NCI-H1694 (cell line): Measurements from ENCODE around the gene ZNF354B.
A peak's percentile ranks its signal among the peaks of the same experiment; 100 is the strongest.
"Not testable (repeated sequence)": the region's sequence is repeated elsewhere in the genome, so short reads cannot be mapped to it uniquely, and the experiment has no call there.

ENCODE experiments used
- DNase-seq: peaks from one replicate; lab custom pipeline; 2025; lab: John Stamatoyannopoulos, UW

ZNF354B gene

DNA sequence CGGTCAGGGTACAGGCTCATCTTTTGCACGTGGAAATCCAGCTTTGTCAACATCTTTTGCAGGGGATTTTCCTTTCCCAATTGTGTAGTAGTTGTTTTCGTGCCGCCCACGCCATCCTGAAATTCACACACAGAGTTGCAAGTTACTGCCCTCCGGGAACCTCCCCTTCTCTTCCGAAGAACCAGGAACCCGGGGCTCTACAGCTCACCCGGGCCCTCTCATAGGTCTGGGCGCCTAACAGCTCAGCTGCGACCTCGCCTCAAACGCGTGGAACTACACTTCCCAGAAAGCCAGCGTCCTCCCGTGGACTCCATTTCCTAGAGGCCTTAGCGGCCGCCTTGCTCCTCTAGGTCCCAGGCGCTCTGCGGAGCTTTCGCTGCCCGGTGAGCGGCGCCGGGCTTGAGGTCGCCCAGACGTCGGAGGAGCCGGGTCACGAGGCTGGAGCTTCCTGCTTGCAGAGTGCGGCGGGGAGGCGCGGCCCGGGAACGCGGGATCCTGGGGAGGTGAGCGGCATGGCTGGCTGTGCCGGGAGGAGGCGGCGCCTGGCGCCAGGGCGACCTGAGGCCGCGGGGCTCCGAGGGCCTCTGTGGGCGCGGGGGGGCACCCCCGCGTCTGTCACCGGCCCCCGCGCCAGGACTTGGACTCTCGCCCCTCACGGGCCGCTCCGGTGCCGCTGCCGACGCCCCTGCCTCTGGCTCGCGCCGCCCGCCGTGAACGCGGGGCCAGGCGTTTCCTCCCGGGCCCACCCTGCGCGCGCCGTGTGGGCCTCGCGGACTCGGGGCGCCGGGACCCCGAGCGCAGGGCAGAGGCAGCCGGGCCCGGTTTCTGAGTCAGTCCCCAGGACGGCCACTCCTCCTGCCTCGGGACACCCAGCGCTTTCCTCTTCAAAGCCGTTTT is at the start of gene ZNF354B:
ZNF354B (plus strand) TSS at position 329 of the 897 bp plus-strand sequence. CDS start 1,095 bp downstream, outside the sequence.
- DNase-seq: peak; percentile 74

DNA sequence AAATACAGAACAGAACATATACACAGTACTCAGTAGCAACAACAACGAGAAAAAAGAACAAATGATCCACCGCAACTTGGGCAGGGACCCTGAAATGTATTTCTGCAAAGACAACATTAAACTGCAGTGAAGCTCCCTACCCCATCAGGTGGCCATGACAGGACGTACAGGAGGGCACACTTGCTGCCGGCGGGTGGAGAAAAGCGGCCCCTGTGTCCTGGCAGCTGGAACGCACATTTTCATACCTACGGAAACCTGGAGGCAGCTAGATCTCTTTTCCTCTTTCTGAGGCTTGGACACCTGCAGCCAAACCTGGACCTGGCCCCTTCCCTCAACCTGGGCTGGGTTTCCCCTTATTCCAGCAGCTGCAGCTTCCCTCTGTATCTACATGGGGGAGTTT is 42.2 kb upstream of the ZNF354B start:
- no peak for DNase-seq

DNA sequence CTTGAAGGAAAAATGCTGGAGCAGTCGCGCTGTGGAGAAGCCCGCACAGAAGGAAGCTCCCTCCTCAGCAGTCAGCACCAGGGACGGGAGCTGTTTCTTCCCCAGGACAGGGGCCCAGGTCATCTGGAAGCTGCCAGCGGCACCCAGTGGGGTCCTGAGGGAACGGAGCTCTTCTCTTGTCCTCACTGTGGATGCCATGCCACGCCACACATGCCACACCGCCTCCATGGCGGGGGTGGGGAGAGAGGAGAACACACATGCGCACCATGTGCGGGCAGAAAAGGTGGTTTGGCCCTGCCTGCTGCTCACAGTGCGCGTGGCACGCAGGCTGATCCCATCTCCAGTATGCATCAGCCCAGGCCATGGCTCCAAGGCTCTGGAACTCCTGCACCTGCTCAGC is 41.7 kb upstream of the ZNF354B start:
- no peak for DNase-seq

DNA sequence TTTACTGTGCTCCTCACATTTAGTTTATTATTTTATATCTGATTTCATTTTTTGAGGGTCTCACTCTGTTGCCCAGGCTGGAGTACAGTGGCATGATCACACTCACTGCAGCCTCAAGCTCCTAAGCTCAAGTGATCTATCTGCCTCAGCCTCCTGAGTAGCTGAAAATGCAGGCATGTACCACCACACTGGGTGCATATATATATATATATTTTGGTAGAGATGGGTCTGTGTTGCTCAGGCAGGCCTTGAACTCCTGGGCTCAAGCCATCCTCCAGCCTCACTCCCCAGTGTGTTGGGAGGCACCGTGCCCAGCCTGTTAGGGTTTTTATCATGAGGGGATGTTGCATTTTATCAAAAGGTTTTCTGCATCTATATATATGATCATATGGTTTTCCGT is 39.8 kb upstream of the ZNF354B start:
- DNase-seq: no peak

DNA sequence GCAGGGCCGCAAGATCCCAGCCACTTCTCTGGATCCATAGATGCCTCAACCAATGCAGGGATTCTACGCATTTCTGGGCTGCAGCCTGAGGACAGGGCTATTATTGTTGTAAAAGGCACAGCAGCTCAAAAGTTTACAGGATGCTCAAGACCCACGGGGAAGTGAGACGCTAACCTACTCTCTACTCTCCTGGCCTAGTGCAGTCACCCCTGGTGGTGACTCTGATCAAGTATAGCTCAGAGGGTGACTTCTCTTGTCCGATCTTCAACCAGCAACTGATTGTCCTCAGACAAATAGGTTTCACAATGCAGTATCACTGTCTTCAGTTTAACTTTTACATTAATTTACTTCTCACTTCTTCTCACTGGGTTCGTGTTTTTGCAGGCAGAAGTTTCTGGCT is 34.3 kb upstream of the ZNF354B start:
- DNase-seq: no peak

DNA sequence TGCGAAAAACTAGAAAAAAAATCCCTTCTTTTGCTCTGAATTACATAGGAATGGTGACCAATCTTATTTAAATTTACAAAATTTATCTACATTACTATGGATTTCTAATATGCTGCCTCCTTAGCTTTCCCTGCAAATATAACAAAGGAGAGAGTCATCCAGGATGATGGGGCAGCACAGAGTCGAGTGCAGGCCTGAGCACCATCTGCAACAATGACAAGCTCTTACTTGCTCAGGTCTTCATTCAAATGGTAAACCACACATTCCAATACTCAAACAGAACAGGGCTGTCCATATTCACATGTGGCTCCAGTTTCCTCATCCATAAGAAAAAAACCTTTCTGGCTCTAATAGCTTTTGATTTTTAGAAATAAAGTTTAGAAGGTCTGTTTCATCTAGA is 33.5 kb upstream of the ZNF354B start:
- DNase-seq: no peak

DNA sequence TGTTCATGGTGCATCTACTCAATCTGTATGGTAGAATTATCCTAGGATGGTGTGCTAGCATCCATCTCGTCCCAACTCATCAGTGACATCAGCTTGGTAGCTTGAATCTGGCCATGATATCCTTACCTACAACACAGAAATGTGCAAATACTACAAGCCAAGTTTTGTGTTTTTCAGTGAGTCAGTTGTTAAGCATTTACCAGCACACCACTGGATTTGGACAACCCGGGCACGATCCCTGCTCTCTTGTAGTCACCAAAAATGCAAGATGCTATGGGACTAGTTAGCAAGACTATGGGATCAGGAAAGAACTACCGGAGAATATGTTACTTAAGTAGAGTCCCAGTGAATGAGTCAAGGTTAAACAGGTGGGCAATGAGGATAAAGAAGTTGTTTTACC is 32.1 kb upstream of the ZNF354B start:
- no peak for DNase-seq

DNA sequence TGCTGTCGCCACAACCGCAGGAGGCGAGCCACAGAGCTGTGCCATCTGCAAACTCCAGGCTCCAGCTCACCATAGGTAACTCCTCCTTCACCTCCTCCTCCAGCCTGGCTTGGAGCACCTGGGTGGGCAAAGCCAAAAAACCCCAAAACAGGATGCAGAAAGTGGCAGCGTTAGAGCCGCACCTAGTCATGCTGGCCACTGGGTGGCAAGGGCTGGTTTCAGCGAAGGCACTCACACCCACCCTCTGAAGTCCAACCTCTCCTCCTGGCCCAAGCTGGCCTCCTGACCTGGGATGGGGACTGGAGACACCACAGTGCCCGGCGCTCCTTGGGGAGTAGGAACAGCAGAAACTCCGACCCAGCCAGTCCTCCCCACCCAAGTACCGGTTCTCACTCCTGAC is 28.7 kb upstream of the ZNF354B start:
- no peak for DNase-seq

DNA sequence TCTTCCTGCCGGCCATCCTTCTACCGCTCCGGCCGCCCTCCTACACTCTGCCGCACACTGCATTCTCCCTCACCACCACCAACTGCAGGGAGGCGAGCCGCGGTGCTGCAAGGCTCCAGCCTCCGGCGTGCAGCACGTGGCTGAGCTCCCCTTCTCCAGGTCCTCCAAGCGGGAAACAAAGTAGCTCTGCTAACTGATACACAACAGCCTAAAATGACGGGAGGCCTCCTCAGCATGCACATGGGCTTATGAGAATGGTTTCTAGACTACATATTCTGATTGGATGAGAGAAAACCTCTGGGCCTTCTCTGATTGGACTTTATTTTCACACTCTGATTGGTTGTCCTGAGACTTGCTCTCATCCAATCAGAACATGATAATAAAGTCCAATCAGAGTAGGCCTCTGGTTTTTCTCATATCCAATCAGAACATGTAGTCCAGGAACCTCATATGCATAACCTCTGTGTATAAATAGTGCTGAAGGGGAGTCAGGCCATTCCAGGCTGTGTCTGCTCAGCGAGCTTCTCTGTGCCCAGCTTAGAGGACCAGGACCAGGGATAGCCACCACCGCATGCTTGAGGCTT is 27.0 kb upstream of the ZNF354B start:
- DNase-seq: no peak

DNA sequence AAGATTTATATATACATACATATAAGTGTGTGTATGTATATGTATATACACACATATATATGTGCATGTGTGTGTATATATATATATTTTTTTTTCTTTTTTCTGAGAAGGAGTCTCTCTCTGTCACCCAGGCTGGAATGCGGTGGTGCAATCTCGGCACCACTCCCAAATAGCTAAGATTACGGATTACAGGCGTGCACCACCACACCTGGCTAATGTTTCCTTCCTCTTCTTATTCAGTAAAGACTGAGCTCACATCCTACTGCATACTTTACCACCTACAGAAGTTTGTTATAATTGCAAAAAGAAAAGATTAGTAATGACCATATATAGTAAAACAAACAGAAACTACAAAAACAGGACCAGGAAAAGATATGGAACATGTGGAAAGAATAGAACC is 23.1 kb upstream of the ZNF354B start:
- no peak for DNase-seq

DNA sequence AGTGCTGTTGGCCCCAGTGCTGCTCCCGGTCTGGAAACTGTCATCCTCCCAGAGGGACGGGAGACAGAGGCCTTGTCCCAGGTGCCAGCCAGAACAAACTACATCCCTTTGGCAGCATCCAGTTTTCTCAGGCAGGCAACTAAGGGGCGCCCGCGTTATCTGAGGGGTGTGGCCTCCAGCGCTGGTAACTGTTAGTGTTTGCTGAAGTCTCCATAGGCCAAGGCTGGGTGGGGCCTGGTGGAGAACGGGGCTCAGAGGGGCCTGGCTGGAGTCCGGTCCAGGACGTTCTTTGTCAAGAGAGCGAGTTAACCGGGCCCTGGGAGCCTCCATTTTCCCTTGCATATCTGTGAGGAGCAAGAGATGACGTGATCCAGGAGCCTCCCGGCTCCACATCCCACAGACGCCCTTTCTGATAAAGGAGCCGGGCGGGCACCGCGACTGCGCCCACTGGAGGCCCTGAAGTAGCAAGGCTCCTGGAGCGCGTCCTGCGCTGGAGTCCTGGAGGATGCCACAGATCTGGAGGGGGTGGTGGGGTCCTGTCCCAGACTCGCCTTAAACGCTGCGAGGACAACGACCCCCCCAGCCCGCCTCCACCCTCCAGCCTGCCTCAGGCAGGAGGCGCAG is 20.9 kb upstream of the ZNF354B start:
- not testable (repeated sequence) for DNase-seq

DNA sequence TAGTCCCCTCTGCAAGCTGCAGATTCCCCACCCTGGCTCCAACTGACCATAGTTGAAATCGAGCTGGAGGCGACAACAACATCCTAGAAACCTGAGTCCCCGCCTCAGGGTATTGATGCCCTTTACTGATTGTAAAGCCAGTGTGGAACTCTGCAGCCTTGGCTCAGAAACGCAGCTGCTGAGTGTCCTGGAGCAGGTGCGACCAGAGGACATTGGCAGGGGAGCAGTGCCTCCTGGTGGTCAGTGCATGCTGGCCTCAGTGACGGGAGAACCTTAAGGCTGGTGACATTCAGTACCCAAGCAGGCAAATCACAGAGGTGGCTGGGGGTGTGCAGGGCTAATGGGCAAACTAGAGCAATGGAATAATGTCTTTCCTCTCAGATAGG is 20.4 kb upstream of the ZNF354B start:
- peak; percentile 13 for DNase-seq

DNA sequence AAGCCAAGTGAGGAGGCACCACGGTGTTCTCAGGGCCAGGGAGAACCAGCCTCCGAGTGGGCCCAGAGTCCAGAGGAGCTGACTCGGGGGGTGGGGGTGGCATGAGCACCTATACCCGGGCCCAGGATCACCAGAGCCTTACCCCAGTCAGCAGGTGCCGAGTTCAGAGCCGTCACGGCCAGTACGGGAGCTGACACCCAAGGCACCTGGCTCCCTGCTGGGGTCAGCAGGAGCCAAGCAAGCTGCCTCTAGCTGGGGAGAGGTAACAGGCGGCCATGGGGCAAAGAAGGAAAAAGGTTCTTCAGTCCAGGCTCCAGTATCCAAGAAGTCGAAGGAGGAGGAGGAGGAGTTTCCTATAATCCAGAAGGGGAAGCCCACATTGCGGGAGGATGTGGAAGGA is 19.4 kb upstream of the ZNF354B start:
- DNase-seq: not testable (repeated sequence)

DNA sequence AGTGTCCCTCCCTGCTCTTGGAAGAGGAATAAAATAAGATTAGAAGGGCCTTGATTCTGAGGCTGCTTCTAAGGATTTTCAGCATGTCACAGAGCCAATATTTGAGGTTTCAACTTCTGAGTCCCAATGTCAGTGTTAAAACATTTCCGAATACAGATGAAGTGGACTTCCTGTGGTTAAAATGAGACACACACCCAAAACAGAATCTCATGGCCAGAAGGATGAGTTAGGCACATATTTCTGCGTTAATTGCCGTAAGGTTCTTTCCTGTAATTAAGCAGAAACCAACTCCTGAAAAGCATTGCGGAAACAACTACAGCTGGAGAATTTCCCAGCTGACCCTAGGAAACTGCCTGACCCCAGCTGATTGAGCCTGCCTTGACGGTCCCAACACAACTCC is 10.4 kb upstream of the ZNF354B start:
- no peak for DNase-seq

DNA sequence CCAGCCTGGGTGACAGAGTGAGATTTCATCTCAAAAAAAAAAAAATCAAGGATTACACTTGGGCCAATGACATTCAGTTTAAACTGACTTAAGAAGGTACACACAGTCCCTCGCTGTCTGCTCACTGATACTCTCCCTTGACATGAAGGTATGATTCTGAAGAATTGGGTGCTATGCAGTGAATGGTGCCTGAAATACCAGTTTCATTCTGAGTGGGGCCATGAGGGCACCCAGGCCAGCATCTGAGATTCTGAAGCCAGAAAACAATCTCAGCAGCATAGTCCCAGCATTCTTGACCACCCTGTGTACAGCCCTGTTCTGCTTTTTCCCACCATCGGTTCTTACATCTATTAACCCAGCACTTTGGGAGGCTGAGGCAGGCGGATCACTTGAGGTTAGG is 7.8 kb upstream of the ZNF354B start:
- DNase-seq: no peak

DNA sequence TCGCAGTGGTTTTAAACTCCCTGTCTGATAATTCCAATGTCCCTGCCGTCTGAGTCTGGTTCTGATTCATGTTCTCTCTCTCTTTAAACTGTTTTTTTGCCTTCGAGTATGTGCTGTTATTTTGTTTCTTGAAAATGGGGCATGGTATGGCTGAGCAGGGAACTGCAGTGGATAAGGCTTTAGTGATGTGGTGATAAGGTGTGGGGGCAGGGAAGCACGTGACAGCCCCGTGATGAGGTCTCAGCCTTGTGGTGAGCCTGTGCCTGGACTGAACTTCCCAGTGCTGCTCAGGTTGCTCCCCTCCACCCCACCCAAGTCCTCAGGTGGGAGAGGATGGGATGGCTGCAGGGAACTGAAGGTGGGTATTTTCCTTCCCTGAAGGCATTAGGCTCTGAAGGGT is 5.5 kb upstream of the ZNF354B start:
- DNase-seq: no peak

DNA sequence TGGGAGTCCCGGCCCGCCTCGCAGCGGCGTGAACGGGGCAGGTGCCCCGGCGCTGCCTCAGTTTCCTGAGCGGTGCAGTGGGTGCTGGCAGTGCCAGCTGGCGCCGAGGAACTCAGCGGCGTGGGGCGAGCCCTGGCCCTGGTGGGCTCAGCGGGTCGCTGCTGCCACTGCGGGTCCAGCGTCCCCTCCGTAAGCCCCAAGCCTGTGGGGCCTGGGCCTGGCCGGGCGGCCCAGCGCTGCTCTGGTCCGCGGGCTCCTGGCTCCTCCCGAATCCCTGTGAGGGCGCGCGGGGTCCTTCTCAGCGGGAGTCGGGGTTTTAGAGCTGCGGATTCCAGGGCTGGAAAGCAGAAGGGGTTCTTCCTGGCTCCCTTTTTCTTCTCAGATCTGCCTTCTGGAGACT is 862 bp downstream of the ZNF354B start:
- not testable (repeated sequence) for DNase-seq

DNA sequence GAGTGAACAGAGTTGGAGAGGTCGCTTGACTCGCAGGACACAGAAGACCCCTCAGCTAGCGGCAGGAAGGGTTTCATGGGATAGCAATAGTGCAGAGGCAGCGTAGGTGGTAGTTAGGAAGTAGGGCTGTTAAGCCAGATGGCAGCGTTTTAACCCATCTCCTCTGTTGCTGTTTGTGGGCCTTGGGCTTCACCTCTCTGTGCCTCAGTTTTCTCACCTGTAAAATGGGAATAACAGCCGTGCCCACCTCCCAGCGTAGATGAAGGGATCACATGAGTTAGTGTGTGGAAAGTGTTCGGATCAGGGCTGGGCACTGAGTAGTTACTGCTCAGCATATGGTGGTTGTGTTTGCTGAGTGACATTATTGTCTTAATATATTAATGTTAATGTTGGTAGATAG is 1.9 kb downstream of the ZNF354B start:
- DNase-seq: no peak

DNA sequence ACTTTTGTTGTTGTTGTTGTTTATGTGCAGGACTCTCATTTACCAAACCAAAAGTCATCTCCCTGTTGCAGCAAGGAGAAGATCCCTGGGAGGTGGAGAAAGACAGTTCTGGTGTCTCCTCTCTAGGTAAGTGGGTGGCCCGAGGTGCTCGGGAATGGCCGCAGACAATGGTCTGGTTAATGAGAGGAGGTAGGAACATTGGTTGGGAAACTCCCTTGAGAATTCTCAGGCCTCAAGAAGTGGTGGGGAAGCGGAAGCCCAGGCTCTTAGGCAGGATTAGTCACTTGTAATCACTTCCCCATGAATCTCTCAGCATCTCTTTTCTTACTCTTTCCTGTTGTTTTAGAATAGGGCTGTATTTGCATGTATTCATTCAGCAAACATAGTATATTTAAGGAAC is 7.2 kb downstream of the ZNF354B start:
- no peak for DNase-seq

DNA sequence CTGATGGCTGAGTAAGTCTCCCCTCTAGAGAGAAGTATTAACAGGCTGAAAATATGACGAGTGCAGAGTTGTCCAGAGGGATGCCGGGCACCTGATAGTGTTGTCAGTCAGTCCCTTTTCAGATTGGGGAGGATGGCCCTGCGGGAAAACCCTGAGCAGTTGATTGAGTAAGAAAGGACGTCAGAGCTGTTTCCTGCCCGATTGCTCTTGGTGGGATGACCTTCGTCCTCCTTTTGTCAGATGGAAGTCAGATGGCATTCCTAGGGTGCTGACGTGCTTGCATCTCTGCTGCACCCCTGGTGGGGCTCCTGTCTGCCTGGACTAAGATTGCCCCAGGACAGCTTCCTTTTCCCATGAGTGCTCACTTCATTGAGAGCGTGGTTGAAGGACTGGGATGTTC is 9.8 kb downstream of the ZNF354B start:
- DNase-seq: no peak

DNA sequence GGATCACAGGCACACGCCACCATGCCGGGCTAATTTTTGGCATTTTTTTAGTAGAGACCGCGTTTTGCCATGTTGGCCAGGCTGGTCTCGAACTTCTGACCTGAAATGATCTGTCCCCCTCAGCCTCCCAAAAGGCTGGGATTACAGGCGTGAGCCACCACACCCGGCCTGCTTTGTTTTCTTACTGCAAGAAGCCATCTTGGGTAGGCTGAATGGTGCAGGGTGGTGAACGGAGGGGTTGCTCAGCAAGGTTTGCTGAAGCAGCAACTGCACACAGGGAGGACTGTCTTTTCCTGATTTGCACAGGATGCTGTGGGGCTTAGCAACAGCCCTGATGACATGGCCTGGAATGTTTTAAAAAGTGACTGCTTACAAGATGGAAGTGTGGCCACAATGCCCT is 10.7 kb downstream of the ZNF354B start:
- no peak for DNase-seq

DNA sequence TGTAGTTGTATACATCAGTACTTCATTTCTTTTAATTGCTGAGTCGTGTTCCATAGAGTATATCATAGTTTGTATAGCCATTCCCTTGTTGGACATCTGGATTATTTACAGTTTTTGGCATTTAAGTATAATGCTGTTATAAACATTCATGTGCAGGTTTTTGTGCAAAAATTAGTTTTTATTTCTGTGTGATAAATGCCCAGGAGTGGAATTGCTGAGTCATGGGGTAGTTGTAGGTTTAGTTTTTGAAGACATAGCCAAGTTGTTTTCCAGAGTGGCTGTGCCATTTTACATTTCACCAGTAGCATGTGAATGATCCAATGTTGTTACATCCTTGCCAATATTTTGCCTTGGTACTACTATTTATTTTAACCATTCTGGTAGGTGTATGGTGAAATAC is 12.5 kb downstream of the ZNF354B start:
- DNase-seq: no peak

DNA sequence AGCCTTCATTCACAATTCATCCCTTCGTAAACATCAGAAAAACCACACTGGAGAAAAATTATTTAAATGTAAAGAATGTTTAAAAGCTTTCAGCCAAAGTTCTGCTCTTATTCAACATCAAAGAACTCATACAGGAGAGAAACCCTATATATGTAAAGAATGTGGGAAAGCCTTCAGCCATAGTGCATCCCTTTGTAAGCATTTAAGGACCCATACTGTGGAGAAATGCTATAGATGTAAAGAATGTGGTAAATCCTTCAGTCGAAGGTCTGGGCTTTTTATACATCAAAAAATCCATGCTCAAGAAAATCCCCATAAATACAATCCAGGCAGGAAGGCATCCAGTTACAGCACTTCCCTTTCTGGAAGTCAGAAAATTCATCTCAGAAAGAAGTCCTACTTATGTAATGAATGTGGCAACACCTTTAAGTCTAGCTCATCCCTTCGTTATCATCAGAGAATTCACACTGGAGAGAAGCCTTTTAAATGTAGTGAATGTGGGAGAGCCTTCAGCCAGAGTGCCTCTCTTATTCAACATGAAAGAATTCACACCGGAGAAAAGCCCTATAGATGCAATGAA is 23.5 kb downstream of the ZNF354B start:
- not testable (repeated sequence) for DNase-seq
